ENCODE results near the gene HAGH.
A peak's percentile ranks its signal among the peaks of the same experiment; 100 is the strongest.
"Not testable (repeated sequence)": the region's sequence is repeated elsewhere in the genome, so short reads cannot be mapped to it uniquely, and the experiment has no call there.

HAGH gene

DNA sequence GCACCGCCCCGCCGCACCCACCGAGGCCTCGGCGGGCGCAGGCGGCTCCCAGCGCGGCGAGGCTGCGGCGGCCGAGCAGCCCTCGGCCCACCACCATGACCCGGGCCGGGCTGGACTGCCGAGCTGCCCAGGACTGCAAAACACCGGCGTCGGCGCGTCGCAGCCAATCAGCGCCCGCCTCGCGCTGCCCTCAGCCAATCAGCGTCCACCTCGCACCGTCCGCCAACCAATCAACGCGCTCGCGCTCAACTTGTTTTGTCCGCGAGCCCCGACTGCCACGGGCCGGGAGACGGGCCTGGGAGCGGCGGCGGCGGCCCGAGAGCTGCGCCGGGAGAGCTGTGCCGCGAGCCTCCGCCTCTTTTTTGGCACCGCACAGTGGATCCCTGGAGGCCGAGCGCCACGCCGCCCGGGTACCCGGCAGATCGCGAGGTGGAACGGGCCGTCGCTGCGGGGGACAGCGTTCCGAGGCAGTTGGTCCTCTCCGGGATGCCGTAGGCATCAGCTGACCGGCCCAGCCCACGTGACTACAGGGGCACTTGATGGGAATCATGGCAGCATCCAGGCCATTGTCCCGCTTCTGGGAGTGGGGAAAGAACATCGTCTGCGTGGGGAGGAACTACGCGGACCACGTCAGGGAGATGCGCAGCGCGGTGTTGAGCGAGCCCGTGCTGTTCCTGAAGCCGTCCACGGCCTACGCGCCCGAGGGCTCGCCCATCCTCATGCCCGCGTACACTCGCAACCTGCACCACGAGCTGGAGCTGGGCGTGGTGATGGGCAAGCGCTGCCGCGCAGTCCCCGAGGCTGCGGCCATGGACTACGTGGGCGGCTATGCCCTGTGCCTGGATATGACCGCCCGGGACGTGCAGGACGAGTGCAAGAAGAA lies at the start of gene HAGH, which contains the start of gene FAHD1:
Gene HAGH (minus strand): TSS at position 135 of the 883 bp plus-strand sequence. CDS start 38 bp downstream, at position 97.
Gene FAHD1 (plus strand): TSS at position 516 of the 883 bp plus-strand sequence. CDS start 33 bp downstream, at position 549.
- peak; percentile 100 for DNase-seq (ENCODE audit: low spot score)

DNA sequence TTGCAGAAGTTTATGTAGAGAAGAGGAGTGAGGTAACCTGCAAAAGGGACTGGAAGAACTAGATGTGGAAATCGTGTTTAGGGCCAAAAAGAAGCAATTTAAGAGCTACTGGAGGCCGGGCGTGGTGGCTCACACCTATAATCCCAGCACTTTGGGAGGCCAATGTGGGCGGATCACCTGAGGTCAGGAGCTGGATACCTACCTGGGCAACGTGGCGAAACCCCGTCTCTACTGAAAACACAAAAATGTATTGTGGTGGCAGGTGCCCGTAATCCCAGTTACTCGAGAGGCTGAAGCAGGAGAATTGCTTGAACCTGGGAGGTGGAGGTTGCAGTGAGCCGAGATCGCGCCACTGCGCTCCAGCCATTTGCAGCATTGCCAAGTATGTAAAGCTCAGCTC lies 49.4 kb upstream of the HAGH start:
- not testable (repeated sequence) for DNase-seq (ENCODE audit: low spot score)

DNA sequence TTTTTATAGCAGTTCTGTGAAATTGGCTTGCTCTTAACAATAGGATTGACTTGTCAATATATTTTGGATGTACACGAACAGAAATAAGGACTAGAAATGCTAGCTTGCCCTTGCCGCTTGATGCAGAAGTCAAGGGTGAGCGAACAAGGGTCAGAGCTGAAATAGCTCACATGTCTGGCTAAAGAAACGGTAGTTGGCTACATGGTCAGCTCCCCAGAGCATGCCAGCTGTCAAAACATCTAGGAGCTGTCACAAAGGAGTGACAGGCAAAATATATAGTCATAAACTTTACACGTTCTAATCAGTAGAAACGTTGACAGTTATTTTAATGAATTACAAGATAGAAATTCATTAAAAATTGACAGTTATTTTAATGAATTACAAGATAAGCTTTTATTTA lies 48.2 kb upstream of the HAGH start:
- DNase-seq (ENCODE audit: low spot score): no peak

DNA sequence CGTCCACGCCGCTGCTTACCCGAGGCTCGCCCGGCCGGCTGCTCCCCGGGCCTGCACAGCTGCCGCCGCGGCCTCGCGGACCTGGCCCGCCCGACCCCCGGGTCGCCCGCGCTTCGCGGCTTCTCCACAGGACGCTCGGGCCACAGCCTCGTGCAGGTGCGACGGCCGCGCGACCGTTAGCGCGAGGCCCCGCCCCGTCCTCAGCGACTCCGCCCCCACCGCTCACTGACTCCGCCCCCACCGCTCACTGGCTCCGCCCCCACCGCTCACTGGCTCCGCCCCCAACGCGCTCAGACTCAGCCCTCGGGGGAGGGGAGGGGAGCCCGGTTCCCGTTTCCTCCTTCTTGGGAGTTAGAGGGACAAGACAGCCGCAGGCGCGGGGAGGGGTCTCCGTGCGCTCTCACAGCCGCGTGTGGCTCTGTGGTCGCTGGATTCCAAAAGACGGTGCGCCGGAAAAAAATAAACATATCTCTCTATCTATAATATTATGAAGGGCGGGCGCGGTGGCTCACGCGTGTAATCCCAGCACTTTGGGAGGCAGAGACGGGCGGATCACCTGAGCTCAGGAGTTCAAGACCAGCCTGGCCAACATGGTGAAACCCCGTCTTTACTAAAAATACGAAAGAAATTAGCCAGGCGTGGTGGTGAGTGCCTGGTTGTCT lies 45.5 kb upstream of the HAGH start, which contains the start of gene MEIOB:
Gene MEIOB (minus strand): TSS at position 191 of the 662 bp plus-strand sequence. CDS start 3,989 bp downstream, outside the sequence.
- DNase-seq (ENCODE audit: low spot score): peak; percentile 71

DNA sequence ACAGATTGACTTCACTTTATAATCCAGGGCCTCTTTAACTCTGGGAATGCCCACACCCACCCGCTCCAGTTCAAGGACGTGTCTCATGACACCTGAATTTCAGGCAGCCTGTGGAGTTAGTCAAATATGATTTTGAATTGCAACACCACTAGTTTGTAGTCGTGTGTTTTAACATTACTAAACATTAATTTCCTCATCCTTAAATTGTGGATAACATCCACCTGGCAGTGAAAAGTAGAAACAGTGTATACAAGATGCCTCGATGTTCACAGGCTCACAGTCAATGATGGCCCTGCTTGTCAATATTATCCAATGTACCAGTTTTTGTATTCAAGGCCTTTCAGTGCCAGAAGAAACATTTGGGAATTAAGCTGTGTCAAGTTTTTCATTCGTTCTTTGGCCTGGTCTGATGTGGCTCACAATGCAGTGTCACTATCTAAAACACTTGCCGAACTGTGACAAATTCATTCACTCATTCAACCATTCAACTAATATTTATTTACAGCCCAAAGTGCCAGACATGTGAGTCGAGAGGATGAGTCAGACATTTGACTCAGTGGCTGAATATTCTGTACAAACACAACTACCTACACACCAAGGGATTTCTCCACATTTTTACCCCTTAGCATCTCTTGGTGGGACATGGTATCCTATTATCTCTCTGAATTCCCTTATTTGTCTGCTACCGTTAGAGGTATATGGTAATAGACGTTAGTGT lies 43.9 kb upstream of the HAGH start:
- peak; percentile 54 for DNase-seq (ENCODE audit: low spot score)

DNA sequence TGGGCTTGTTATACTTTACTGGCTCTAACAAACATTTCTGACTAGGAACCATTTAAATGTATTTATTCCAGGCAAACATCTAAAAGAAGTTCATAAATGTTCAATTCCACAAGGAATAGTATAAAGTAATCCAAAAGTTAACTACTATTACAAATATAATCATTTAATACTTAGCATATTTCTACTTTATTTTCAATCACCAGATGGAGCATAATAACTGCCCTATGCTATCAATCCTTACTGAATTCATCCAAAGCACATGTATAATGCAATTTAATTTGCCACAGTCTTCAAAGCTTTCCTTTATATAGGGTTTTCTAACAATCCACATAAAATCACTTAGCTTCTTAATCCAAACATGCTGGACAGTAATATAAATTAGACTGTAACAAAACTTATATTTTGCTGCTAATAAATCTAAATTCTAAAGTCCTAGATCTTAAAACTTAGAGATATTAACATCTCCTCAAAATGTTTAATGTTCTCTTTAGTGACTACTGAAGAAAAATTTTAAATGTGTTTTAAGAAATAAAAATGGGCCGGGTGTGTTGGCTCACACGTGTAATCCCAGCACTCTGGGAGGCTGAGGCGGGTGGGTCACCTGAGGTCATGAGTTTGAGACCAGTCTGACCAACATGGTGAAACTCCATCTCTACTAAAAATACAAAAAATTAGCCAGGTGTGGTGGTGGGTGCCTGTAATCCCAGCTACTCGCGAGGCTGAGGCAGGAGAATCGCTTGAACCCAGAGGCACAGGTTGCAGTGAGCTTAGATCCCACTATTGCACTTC lies 39.5 kb upstream of the HAGH start:
- no peak for DNase-seq (ENCODE audit: low spot score)

DNA sequence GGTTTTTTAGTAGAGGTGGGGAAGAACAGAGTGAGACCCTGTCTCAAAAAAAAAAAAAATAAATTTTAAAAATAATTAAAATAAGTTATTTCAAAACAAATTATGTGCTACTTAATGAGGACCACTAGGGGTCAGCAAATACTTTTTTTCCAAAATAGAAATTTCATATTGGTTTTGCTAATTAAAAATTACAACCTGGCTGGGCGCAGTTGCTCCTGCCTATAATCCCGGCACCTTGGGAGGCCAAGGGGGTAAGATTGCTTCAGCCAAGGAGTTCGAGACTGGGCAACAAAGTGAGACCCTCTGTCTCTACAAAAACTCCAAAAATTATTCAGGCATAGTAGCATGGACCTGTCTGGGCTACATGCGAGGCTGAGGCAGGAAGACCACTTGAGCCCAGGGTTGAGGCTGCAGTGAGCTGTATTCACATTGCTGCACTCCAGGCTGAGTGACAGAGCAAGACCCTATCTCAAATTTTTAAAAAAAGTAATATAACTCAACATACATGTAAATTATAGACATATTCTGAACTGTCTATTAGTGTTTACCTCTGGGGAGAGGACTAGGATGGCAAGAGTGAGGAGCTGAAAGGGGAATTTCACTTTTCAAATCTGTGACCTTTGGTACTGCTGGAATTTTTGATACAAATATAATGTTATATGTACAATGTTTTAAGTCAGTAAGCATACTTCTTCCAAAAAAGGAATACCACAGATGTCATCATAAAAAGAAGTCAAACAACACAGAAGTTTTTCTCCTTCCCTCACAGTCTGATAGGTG lies 37.2 kb upstream of the HAGH start:
- peak; percentile 27 for DNase-seq (ENCODE audit: low spot score)

DNA sequence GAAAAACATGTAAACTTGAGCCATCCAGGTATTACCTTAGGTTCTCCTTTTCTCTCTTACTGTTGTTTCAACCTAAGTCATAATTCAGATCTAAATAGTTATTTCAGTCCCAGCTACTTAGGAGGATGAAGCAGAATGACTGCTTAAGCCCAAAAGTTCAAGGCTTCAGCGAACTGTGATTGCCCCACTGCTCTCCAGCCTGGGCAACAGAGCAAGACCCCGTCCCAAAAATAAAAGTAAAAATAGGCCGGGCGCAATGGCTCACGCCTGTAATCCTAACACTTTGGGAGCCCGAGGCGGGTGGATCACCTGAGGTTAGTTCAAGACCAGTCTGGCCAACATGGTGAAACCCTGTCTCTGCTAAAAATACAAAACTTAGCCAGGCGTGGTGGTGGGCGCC lies 35.8 kb upstream of the HAGH start:
- no peak for DNase-seq (ENCODE audit: low spot score)

DNA sequence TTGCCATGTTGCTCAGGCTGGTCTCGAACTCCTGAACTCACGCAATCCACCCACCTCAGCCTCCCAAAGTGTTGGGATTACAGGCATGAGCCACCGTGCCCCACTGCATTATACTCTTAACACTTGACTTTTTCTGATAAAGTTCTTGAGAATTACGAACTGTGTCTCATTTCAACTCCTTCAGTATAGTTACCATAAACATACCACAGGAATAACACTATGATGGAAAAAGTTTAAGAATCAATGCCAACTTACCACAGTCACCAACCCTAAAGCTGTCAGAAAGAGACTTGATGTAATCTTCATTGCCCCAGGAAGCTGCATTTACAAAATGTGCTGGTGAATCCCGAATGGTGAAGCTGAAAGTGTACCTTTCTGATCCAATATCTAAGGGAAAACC lies 35.1 kb upstream of the HAGH start:
- DNase-seq (ENCODE audit: low spot score): no peak

DNA sequence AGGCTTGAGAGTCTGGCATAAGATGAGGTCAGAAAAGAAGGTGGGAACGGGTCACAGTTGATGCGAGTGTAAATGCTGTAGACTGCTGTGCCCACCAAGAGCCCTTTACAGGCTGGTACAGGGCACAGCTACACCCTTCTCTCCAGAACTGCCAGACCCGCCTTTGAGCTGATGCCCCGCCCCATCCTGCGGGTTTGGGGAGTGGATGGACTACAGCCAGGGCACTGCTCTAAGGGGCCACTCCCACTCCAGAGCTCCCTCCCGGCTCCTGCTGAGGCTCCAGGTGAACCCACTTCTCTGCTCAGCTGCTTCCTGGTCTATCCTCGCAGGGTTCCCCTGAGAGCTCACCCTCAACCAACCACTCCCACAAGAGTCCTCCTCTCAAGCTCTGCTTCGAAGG lies 33.0 kb upstream of the HAGH start:
- DNase-seq (ENCODE audit: low spot score): no peak

DNA sequence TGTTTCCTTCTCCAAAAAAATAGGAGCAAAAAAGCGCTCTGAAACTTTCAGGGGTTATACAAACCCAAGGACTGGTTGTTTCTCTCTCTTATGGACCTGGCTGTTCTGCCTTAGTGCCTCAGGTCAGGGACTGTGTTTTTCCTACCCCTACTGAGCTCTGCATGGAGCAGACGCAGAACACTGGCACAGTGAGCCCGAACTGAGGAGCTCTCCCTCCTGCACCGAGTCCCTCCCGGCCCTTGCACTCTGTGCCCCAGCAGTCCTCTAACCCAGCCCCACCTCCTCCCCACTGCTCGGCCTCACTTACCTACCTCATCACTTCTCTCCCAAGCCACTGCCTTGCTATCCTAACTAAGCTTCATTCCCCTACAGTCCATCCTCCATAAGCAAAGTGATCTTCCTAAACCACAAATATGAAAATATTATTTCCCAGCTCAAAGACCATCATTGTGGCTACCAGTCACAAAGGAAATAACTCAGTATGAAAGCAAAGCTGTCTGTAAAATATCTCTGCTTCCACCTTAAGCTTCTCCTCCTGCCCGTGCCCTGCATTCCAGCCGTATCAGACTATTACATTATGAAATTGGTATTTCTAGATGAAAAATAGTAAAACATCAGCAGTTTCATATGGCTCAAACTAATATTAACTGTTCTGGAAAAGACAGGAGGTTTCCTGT lies 31.7 kb upstream of the HAGH start:
- no peak for DNase-seq (ENCODE audit: low spot score)

DNA sequence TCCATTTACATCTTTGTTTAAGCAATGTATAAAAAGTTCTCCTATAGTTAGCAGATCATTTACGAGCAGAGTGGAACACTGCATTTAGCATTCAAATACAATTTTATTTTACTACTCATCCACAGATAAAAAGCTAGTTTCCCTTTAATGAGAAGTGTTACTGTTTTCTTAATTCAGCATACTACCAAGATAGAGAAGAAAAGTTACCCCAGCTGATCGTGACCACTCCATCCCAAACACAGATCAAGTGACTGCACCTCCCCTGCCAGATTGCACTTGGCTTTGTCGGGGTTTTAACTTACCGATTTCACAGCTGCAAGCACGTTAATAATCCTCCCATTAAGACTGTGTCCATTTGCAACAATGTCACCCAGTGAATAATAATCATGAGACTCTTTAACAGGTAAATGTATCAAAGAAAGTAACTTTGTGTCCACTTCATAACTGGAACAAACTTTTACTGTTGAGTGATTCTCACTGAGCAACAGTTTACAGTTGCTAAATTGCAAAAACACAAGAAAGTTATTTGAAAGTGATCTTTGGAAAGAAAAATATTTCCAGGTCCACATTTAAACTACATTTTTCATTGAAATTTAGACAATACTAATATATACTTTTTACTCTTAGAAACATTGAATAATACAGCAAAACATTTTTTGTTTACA lies 30.9 kb upstream of the HAGH start:
- DNase-seq (ENCODE audit: low spot score): no peak

DNA sequence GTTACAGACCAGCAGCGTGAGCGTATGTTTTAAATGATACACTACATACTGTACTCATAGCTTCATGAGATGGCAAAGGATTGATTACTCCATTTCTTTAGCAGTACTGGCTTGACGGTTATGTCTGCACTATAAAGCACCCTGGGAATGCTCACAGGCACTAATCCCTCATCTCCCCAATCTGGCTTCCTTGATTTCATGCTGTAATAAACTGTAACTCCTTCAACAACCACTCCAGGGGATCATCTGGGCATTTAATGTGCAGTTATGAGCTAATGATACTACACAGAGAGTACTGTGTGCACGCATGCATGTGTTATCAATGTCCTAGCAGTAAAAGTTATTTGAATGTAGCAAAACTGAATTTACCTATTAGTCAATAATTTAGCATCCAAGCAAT lies 25.2 kb upstream of the HAGH start:
- DNase-seq (ENCODE audit: low spot score): no peak

DNA sequence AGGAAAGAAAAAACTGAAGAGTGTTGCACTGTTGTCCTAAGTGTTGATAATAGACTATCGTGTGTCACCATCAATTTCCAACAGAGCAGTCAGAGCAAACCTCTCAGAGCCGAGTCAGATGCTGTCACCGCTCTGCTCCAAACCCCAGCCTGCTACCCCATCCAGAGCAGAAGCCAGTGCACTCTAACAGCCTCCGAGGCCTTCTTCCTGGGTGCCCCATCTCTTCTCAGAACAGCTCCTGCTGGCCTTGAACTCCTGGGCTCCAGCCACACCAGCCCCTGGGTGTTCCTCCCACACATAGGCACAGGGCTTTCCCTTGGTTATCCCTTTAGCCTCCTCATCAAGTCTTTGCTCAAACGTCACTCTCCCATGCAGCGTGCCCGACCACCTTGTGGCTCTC lies 24.4 kb upstream of the HAGH start:
- DNase-seq (ENCODE audit: low spot score): no peak

DNA sequence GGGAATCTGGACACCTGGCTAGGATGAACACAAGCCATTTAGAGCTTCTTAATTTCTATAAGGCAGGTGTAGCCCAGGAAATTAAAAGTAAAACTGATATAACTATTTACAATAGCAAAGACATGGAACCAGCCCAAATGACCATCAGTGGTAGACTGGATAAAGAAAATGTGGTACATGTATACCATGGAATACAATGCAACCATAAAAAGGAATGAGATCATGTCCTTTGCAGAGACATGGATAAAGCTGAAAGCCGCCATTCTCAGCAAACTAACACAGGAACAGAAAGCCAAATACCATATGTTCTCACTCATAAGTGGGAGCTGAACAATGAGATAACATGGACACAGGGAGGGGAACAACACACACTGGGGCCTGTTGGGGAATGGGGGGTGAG lies 19.8 kb upstream of the HAGH start:
- no peak for DNase-seq (ENCODE audit: low spot score)

DNA sequence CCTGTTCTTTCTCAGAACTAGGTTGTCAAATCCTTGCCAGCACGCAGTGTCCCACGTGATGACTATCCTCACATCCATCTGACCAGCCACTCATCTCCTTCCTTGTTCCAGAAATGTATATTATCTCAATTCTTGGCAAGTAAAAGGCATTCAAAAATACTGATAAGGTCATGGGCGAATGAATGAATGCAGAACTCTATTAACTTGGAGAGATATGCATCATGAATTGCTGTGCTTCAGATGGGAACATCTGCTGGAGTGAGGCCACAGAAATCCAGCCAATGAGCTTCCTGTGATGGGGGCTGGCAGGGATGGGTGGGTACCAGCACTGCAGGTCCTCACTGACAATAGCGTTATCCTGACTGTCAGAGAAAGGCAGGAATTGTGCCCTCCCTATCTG lies 19.4 kb upstream of the HAGH start:
- no peak for DNase-seq (ENCODE audit: low spot score)

DNA sequence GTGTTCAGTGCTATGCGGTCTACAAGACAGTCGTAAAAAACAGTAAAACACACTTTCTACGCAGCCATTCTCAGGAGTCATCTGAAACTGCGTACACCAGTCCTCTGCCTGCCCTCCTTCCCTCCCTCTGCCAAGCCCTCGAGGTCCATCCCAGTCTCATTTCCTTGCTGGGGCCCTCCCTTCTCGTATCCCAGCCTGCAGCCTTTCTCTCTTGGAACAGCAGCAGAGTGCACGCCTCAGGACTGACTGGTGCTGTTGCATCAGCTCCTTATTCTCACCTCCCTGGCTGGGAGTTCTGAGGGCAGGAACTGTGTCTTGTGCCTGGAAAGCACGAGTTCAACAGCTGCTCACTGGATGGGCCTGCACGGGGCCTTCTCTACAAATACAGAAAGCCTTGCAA lies 12.9 kb upstream of the HAGH start:
- peak; percentile 81 for DNase-seq (ENCODE audit: low spot score)

DNA sequence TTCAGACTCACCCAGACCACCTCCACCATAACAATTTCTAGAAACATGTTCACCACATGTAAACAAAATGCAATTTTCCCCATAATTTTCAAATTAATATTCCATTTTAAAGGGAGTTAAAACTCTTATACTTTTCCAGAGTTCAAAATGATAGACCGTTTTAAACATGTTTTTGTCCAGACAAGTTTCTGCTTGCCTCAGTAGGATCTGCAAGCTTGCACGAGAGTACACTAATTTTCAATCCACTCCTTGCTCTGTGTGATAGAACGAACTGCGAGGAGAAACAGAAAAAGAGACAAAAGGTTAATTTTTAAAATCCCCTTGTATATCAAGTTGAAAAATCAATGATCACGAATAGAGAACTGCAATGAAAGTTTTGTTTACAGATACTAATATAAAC lies 7.5 kb upstream of the HAGH start:
- no peak for DNase-seq (ENCODE audit: low spot score)

DNA sequence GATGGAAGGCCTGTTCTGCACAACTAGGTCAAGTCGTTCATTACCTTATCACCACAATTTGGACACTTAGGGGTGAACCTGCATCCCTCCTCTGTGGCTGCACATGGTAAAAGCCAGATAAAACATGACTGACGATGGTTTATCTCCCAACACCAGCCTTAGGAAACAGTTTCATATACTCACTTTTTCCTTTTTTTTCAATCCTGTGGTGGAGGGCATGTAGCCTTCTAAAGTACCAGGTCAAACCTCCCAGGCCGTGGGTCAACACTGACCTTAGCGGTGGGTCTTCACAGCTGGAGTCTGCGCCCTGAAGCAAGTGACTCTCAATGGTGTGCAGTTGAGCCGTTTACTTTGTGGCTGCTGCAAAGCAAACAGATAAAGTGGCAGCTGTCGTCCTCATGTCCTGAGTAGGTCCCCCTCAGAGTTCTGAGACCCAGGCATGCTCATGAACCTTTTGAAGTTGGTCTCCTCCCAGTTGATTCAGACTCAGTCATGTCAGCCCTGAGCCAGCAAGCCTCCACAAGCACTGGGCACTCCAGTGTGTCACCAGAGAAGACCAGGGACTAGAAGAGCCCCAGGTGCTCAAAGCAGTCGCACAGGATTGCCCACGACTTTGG lies 6.3 kb upstream of the HAGH start:
- DNase-seq (ENCODE audit: low spot score): no peak
